Measurements from ENCODE around the gene EPG5.
"Not testable (repeated sequence)": the region's sequence is repeated elsewhere in the genome, so short reads cannot be mapped to it uniquely, and the experiment has no call there.

Gene EPG5

GRCh38 chr18:45974088-45974536 lies 7.0 kb upstream of the EPG5 start:
- peak; percentile 85 for DNase-seq

GRCh38 chr18:45964913-45965312 lies 2.2 kb downstream of the EPG5 start:
- DNase-seq = not testable (repeated sequence)

GRCh38 chr18:45962866-45963265 lies 4.3 kb downstream of the EPG5 start:
- no peak for DNase-seq

- DNase-seq = peak; percentile 75
Measured at GRCh38 chr18:45962461-45962860, 4.7 kb downstream of the EPG5 start.

GRCh38 chr18:45959484-45959883 lies 7.6 kb downstream of the EPG5 start:
- not testable (repeated sequence) for DNase-seq

- no peak for DNase-seq
Measured at GRCh38 chr18:45958730-45959129, 8.4 kb downstream of the EPG5 start.

GRCh38 chr18:45958027-45958426 lies 9.1 kb downstream of the EPG5 start:
- no peak for DNase-seq

GRCh38 chr18:45957100-45957499 lies 10.0 kb downstream of the EPG5 start:
- no peak for DNase-seq

GRCh38 chr18:45954070-45954934 lies 12.8 kb downstream of the EPG5 start:
- DNase-seq = no peak

- DNase-seq = no peak
Measured at GRCh38 chr18:45951016-45951714, 16.0 kb downstream of the EPG5 start.

GRCh38 chr18:45945669-45946068 lies 21.5 kb downstream of the EPG5 start:
- DNase-seq = no peak

GRCh38 chr18:45940724-45941123 lies 26.4 kb downstream of the EPG5 start:
- DNase-seq = no peak

- no peak for DNase-seq
Measured at GRCh38 chr18:45939236-45939635, 27.9 kb downstream of the EPG5 start.

GRCh38 chr18:45938488-45938935 lies 28.6 kb downstream of the EPG5 start:
- no peak for DNase-seq

- no peak for DNase-seq
Measured at GRCh38 chr18:45935591-45936335, 31.4 kb downstream of the EPG5 start.

- DNase-seq = no peak
Measured at GRCh38 chr18:45932708-45933107, 34.4 kb downstream of the EPG5 start.

GRCh38 chr18:45930963-45931362 lies 36.2 kb downstream of the EPG5 start:
- DNase-seq = no peak

GRCh38 chr18:45926691-45927090 lies 40.4 kb downstream of the EPG5 start:
- DNase-seq = no peak

- DNase-seq = no peak
Measured at GRCh38 chr18:45926085-45926484, 41.0 kb downstream of the EPG5 start.

GRCh38 chr18:45923138-45923537 lies 44.0 kb downstream of the EPG5 start:
- DNase-seq = no peak

- DNase-seq = no peak
Measured at GRCh38 chr18:45920367-45920766, 46.8 kb downstream of the EPG5 start.

- no peak for DNase-seq
Measured at GRCh38 chr18:45916302-45916701, 50.8 kb downstream of the EPG5 start.

GRCh38 chr18:45913276-45913675 lies 53.9 kb downstream of the EPG5 start:
- no peak for DNase-seq
